K562 (cell line): Measurements from ENCODE around the gene LMOD1. TPM values are rescaled to one million over a fixed set of nuclear protein-coding genes. Genes with fewer than 3 reads are reported as not detected.

Experiments used
- CAMTA2 ChIP-seq: fragments of 250-450 bp; sonication (Bioruptor Pico); conservative IDR thresholded peaks from 2 replicates; pipeline ENCODE4 v1.5.1; 2022
- CXXC5 ChIP-seq: fragments of 250-450 bp; sonication (Bioruptor Pico); IDR thresholded peaks from 2 replicates; pipeline ENCODE4 v1.8.0; 2022; ENCODE audit warnings: inconsistent platforms, mild to moderate bottlenecking, moderate library complexity
- DNMT1 ChIP-seq: fragments of 450-650 bp; IDR thresholded peaks from 2 replicates; pipeline ENCODE4 v1.6.1; 2016; ENCODE audit warnings: antibody characterized with exemption, mild to moderate bottlenecking
- ESRRA ChIP-seq: fragments of 450-650 bp; IDR thresholded peaks from 2 replicates; pipeline ENCODE4 v1.6.1; 2014; ENCODE audit warnings: low read depth, mild to moderate bottlenecking, moderate library complexity, borderline replicate concordance
- KAT8 ChIP-seq: fragments of 450-650 bp; IDR thresholded peaks from 2 replicates; pipeline ENCODE4 v1.6.1; 2016; ENCODE audit warnings: low read depth, mild to moderate bottlenecking
- MAFG ChIP-seq: fragments of 450-650 bp; conservative IDR thresholded peaks from 2 replicates; pipeline ENCODE4 v1.6.1; 2016; ENCODE audit warnings: missing genetic modification characterization, missing compliant biosample characterization
- MXI1 ChIP-seq: IDR thresholded peaks from 2 replicates; pipeline ENCODE4 v1.6.1; 2011; ENCODE audit warnings: low read depth, mild to moderate bottlenecking, improper control_type of control experiment, low read length
- NCOA4 ChIP-seq: fragments of 450-650 bp; IDR thresholded peaks from 2 replicates; pipeline ENCODE4 v1.6.1; 2018; ENCODE audit warnings: mild to moderate bottlenecking; ENCODE audit not compliant: partially characterized antibody
- POLR2A ChIP-seq: fragments of 450-650 bp; conservative IDR thresholded peaks from 2 replicates; pipeline ENCODE4 v1.6.1; 2016
- SETDB1 ChIP-seq: IDR thresholded peaks from one replicate; pipeline ENCODE4 v1.6.1; 2012; ENCODE audit warnings: low read length, control low read depth, inconsistent platforms
- TAL1 ChIP-seq: fragments of 450-650 bp; IDR thresholded peaks from 2 replicates; pipeline ENCODE4 v1.6.1; 2016; ENCODE audit warnings: mild to moderate bottlenecking
- TBP ChIP-seq: optimal IDR thresholded peaks from 2 replicates; pipeline ENCODE3; 2011; ENCODE audit warnings: low read depth, low read length, improper control_type of control experiment
- ZKSCAN3 ChIP-seq: fragments of 250-450 bp; sonication (Bioruptor Pico); IDR thresholded peaks from 2 replicates; pipeline ENCODE4 v1.4.0; 2020
- ZNF165 ChIP-seq: fragments of 250-450 bp; sonication (Bioruptor Pico); IDR thresholded peaks from 2 replicates; pipeline ENCODE4 v1.4.0; 2020; ENCODE audit warnings: borderline replicate concordance
- ZNF175 ChIP-seq: fragments of 200-800 bp; sonication (Bioruptor generic); IDR thresholded peaks from 2 replicates; pipeline ENCODE4 v1.6.1; 2016; ENCODE audit warnings: low read depth, mild to moderate bottlenecking, missing genetic modification characterization, missing compliant biosample characterization
- ZNF217 ChIP-seq: sonication (generic); formaldehyde crosslinking; IDR thresholded peaks from 2 replicates; pipeline ENCODE4 v1.8.0; 2022; ENCODE audit warnings: mild to moderate bottlenecking, missing genetic modification reagents
- ZNF263 ChIP-seq: sonication (generic); formaldehyde crosslinking; IDR thresholded peaks from 2 replicates; pipeline ENCODE4 v1.8.0; 2022; ENCODE audit warnings: mild to moderate bottlenecking, missing genetic modification reagents, borderline replicate concordance
- polyA plus RNA-seq, 8 experiments: library from polyadenylated mRNA; depleted of rRNA in 4 of 8; stranded (reverse) in 5 of 8; unstranded in 3 of 8; fragments of >200 nt; fragmentation: Nextera tagmentation in 2 of 8; fragmentation: Illumina TruSeq in 1 of 8; extraction: Ambion mirVana in 2 of 8; extraction: Trizol in 1 of 8; gene quantifications; 2 replicates each; pipeline versions ENCODE4 v1.2.1 to v1.2.3, GENCODE V29; 2011 to 2014; ENCODE audit warnings: inconsistent platforms in 1 of 8, missing spikeins in 1 of 8
- total RNA-seq, 7 experiments: library from RNA; depleted of rRNA in 6 of 7; stranded (reverse); fragments of >200 nt in 6 of 7; fragmentation: Illumina TruSeq in 2 of 7; extraction: Trizol in 2 of 7; gene quantifications; 2 replicates each; pipeline versions ENCODE4 v1.2.1 to v1.2.3, GENCODE V29; 2011 to 2021; ENCODE audit warnings: low replicate concordance in 1 of 7
- TF ChIP-seq, protein P1 (sequence below): sonication (generic); formaldehyde crosslinking; IDR thresholded peaks from 2 replicates; pipeline ENCODE4 v1.8.1; 2023; ENCODE audit warnings: mild to moderate bottlenecking, missing genetic modification reagents, moderate library complexity
- TF ChIP-seq, protein P2 (sequence below): IDR thresholded peaks from 2 replicates; pipeline ENCODE4 v1.6.1; 2016; ENCODE audit warnings: missing genetic modification characterization, missing compliant biosample characterization
- TF ChIP-seq, protein P3 (sequence below): fragments of 250-450 bp; sonication (Bioruptor Pico); IDR thresholded peaks from 2 replicates; pipeline ENCODE4 v1.5.0; 2021; ENCODE audit warnings: mild to moderate bottlenecking, borderline replicate concordance
- TF ChIP-seq, protein P4 (sequence below): sonication (generic); formaldehyde crosslinking; IDR thresholded peaks from 2 replicates; pipeline ENCODE4 v1.8.0; 2022; ENCODE audit warnings: mild to moderate bottlenecking, low read depth, missing genetic modification reagents
- TF ChIP-seq, protein P5 (sequence below): fragments of 250-450 bp; sonication (Bioruptor Pico); IDR thresholded peaks from 2 replicates; pipeline ENCODE4 v1.5.0; 2021

LMOD1 gene
- total and polyA plus RNA-seq, 9 of the 15 experiments (the other 6 are each of a cell fraction or from before 2014, with no cell fraction given), result 0.03 to 0.54 (median 0.38) TPM; not detected in 1

DNA sequence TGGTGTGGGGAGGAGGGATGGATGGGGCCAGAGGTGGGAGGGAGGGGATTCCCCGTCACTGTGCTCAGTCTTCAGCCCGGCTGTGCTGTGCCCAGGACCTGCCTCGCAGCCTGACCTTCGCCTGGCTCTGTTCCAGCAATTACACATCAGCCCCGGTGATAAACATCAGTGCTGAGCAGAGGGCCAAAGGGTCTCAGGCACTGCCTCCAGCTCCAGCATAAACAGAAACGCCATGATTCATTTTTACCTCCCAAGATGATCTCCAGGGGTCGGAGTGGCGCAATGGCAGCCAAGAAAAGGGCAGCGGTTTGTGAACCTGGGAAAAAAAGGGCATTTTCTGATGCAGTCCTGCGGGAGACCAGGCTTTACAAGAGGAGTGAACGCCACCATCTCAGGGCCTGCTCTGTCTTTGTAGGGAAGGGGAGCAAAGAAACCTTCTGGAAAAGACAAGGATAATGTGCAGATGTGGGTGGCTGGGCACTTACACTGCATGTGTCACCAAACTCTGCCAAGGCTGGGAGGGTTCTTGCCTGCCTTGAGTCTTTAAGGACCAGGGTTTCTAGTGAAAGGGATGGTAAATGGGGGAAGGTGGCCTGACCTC, 29.6 kb downstream of the LMOD1 start (continued):
- TF ChIP-seq, protein P1, sequence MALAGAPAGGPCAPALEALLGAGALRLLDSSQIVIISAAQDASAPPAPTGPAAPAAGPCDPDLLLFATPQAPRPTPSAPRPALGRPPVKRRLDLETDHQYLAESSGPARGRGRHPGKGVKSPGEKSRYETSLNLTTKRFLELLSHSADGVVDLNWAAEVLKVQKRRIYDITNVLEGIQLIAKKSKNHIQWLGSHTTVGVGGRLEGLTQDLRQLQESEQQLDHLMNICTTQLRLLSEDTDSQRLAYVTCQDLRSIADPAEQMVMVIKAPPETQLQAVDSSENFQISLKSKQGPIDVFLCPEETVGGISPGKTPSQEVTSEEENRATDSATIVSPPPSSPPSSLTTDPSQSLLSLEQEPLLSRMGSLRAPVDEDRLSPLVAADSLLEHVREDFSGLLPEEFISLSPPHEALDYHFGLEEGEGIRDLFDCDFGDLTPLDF (CRISPR knock-in tag), result 0 out of 2 replicates have a peak, but pooled peaks have one; percentile 51
- TF ChIP-seq CAMTA2 (CRISPR knock-in tag) (no peak), NCOA4 (no peak), ZNF263 (CRISPR knock-in tag) (peak; percentile 88), TAL1 (no peak), KAT8 (no peak), DNMT1 (no peak), ZNF175 (peak; percentile 79; the same call in 1 of the 2 replicates), MXI1 (no peak), ZNF217 (no peak), SETDB1 (no peak), ESRRA (peak; percentile 58; the same call in 1 of the 2 replicates), ZNF165 (CRISPR knock-in tag) (no peak), ZKSCAN3 (no peak), POLR2A (no peak), TBP (no peak), MAFG (0 out of 2 replicates have a peak, but pooled peaks have one; percentile 13), CXXC5 (no peak)
- TF ChIP-seq, protein P2, sequence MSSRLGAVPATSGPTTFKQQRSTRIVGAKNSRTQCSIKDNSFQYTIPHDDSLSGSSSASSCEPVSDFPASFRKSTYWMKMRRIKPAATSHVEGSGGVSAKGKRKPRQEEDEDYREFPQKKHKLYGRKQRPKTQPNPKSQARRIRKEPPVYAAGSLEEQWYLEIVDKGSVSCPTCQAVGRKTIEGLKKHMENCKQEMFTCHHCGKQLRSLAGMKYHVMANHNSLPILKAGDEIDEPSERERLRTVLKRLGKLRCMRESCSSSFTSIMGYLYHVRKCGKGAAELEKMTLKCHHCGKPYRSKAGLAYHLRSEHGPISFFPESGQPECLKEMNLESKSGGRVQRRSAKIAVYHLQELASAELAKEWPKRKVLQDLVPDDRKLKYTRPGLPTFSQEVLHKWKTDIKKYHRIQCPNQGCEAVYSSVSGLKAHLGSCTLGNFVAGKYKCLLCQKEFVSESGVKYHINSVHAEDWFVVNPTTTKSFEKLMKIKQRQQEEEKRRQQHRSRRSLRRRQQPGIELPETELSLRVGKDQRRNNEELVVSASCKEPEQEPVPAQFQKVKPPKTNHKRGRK, result no peak
- TF ChIP-seq, protein P3, sequence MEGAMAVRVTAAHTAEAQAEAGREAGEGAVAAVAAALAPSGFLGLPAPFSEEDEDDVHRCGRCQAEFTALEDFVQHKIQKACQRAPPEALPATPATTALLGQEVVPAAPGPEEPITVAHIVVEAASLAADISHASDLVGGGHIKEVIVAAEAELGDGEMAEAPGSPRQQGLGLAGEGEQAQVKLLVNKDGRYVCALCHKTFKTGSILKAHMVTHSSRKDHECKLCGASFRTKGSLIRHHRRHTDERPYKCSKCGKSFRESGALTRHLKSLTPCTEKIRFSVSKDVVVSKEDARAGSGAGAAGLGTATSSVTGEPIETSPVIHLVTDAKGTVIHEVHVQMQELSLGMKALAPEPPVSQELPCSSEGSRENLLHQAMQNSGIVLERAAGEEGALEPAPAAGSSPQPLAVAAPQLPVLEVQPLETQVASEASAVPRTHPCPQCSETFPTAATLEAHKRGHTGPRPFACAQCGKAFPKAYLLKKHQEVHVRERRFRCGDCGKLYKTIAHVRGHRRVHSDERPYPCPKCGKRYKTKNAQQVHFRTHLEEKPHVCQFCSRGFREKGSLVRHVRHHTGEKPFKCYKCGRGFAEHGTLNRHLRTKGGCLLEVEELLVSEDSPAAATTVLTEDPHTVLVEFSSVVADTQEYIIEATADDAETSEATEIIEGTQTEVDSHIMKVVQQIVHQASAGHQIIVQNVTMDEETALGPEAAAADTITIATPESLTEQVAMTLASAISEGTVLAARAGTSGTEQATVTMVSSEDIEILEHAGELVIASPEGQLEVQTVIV (CRISPR knock-in tag), result no peak
- TF ChIP-seq, protein P4, sequence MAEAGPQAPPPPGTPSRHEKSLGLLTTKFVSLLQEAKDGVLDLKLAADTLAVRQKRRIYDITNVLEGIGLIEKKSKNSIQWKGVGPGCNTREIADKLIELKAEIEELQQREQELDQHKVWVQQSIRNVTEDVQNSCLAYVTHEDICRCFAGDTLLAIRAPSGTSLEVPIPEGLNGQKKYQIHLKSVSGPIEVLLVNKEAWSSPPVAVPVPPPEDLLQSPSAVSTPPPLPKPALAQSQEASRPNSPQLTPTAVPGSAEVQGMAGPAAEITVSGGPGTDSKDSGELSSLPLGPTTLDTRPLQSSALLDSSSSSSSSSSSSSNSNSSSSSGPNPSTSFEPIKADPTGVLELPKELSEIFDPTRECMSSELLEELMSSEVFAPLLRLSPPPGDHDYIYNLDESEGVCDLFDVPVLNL (CRISPR knock-in tag), result no peak
- TF ChIP-seq, protein P5, sequence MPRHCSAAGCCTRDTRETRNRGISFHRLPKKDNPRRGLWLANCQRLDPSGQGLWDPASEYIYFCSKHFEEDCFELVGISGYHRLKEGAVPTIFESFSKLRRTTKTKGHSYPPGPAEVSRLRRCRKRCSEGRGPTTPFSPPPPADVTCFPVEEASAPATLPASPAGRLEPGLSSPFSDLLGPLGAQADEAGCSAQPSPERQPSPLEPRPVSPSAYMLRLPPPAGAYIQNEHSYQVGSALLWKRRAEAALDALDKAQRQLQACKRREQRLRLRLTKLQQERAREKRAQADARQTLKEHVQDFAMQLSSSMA (CRISPR knock-in tag), result no peak
